CD4-positive, alpha-beta T cell treated with Interleukin-15 for 4 hours (primary cell): ENCODE results near the gene FOXL3.
"Not testable (repeated sequence)": the region's sequence is repeated elsewhere in the genome, so short reads cannot be mapped to it uniquely, and the experiment has no call there.

Source experiments
- DNase-seq: peaks from one replicate; pipeline ENCODE4 v3.0.0-alpha.2; 2020; ENCODE audit warnings: low spot score

Gene FOXL3

DNA sequence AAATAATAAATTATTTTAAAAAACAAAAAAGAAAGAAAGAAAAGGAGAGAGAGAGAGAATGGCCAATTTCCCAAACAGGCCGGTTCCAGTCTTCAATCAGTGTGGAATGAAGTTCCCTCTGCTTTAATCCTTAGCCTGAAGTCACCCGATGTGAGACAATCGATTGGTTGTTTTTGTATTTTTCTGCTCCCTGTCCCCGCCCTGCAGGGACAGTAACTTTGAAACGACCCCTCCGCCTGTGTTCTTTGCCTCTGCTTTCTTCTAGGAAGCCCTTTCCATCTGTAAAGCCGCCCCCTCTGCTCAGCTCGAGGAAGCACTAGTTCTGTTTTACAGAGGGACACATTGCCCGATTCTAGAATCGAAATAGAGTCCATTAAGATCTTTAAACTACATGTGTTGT is 33.4 kb downstream of the FOXL3 start:
- no peak for DNase-seq

DNA sequence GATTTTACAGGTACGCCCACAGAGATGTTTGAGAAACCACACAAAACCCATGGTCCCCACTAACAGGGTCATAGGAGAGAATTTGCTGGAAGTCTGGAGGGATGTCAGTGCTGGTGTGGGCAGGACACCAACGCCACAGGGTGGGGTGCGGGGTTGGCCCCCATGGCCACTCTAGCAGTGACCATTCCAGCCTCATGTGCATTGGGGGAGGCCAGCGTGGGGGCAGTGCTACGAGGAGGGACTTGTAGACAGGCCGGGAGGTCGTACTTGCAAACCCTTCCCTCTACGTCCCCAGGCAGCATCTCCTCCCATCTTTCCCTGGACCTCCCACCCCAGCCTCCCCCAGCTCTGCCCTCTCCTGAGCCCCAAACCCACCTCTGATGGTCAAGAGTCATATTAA is 34.0 kb downstream of the FOXL3 start:
- DNase-seq = no peak

DNA sequence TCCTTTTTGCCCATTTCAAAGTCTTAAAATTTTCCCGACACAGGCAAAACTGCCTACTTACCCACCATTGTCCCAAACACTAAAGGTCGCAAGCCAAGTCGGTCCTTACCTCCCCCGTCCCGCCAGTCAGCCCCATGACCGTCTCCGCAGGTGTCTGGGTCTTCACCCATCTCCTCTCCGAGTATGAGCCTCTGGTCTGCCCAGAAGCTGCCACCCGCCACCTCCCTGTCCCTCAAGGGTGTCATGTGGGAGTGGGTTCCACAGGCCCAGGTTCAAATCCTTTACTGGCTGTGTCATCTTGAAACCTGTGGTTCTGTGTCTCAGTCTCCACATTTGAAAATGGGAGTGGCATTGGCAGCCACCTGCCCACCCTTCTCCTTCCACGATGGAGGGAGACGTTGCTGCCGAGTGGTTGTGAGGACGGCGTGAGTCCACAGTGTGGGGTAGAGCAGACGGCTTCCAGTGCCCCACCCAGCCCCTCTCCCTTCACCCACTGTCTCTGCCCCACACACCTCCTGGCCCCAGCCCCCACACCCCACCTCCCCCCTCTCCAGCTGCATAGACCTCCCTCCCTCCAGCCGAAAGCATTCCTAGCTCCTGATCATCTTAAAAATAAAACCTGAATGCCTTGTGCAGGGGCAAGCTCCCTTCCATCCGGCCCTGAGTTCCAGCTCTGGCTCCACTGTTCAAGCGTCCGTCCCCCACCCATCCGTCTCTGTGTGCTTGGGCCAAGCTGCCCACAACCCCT is 35.3 kb downstream of the FOXL3 start:
- no peak for DNase-seq

DNA sequence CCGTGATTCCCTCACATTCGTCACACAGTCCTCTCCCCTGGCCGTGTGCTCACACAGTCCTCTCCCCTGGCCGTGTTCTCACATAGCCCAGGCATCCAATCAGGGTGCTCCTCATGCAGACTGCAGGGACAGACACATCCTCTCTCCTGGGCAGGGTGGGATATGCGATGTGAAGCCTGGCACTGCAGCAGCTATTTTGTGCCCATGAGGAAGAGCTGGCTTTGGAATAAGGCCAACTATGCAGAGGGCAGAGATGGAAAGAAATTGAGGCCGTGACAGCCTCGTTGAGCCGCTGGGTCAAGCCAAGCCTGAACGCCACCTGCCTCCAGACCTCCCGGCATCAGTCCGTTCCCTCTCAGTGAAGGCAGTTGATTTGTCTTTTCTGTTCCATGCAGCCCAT is 35.8 kb downstream of the FOXL3 start:
- DNase-seq = no peak

DNA sequence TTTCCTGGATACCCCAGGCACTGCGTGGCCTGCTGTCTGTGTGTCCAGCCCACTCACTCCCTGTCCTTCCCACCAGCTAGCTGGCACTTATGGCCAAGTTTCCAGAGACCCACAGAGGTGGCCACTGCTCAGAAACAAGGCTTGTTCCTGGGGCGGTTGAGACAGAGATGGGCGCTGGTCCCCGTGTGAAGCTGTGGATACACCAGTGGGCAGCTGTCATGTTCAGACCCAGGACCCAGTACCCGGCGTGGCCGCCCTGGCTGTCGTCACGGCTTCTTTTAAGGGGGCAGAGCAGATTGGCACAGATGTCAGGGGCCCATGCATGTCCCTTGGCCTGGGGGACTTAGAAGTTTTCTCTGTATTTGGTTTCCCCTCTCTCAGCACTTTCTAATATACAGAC is 36.3 kb downstream of the FOXL3 start:
- DNase-seq = no peak

DNA sequence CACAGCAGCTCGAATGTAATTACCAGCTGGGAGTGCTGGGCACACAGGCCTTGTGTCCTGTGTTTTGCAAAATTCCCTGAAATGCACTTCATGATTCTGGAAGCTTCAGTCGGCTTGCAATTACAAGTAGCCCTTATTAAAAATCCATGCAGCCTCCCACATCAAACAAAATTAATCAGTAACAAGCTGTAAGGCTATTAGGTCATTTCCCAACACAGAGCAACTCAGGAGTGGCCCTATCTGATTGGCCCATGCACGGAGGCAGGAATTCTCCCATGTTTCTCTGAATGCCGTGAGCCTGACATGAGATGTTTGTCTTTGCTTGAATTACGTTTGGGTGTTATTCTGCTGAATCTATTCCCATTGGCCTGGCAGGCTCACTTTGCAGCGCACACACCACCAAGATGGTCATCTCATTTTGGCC is 36.9 kb downstream of the FOXL3 start:
- no peak for DNase-seq

DNA sequence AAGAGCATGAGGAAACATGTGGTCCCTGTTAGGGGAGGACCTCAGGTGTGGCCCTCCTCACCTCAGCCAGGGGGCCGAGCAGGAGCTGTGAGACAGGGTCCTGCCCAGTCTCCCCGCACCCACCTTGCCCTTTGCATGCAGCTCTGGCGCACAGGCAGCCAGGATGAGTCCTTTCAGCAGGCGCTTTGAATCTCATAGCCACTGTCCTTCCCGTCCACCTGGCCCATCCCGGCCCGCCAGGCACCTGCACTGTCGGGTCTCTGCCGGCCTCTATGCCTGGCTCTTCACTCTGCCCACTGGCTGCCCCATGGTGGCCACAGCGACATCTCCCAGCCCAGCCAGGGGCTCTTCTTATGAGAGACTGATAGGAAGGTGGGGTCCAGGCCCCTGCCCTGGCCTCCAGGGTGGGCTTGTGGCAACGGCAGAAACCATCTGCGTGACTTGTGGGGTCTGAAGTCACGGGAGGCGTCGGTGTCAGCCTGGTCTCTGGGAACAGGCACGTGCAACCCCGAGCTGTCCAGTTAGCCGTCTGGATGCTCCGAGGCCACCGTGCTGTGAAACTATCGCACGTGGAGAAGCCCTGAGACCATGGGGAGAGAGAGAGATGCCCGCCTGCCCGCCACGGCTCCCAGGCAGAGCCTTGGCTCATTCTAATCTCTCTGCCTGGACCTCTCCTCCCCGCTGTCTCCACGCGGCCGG is 37.4 kb downstream of the FOXL3 start:
- no peak for DNase-seq

DNA sequence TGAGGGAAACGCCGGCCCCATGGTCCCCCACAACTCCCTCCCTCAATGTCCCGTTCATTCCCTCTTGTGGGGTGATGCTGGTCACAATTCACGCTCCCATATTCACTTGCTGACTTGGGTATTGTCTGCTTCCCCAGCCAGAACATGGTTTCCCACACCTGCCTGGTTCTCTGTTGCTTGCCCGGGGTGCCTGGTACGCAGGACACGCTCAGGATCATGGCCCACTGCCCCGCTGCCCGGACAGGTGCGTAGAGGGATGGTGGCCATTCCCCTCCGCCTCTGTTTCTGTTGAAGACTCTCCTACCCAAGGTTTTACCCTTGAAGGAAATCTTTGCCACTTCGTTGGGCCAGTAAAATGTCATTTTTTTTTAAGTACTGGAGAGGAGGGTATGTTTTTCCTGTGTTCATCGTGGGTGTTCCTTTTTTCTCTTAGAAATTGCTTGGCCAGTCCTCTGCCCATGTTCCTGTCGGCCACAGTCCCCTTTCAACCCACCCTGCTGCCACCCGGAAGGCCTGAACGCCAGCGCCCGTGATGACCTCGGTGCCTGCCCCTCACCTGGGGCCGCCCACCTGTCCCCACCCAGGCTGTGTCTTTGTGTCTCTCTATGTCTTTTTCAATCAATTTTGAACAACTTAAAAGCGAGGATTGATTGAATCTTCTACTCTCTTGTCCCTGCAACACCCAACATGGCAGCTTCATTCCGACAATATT is 38.2 kb downstream of the FOXL3 start:
- no peak for DNase-seq

DNA sequence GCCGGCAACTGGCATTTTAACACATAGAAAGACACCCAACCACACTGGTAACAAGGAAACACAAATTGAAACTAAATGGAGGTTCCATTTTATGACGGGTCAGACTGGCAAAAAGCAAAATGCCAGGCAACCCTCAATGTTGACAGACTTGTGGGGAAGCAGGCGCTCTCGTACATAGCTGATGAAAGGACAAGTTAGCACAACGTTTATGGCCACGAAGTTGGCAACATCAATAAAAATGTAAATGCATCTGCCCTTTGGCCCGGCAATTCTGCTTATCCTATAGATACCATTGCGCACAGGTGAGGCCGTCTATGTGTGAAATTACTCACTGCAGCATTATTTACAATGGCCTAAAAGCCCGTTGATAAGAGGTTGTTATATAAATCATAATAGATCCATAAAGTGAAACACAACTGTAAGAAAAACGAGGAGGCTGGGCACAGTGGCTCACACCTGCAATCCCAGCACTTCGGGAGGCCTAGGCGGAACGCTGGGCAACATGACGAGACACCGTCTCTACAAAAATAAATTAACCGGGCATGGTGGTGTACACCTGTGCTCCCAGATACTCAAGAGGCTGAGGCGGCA is 39.8 kb downstream of the FOXL3 start:
- no peak for DNase-seq

DNA sequence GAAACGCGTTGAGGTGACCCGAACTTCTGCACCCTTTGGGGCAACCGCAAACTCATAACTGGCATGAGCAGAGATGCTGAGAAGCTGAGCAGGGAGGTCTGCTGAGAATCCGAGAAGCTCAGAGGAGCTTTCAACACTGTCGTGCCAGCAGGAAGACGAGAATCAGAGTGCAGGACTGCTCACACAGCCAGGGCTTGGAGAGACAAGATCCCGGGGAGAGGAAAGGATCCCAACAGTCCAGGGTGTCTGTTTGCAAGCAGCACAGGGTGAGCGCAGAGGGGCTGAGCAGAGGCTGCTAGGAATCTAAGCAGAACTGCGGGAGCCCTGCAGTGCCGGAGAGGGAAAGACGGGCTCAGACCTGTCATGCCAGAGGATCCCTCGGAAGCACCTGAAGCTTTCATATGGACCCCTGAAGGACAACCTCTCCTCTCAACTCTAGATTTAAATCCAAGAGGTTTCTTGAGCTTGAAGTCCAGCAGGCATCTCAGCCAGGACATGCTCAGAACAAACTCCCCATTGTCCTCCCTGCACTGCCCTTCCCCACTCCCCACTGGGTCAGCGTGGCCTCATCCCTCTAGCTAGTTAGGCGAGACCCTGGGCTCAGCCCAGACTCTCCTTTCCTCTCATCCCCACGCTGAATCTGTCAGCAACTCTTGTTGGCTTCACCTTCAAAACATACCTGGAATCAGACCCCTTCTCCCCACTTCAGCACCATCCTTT is 40.7 kb downstream of the FOXL3 start:
- no peak for DNase-seq

DNA sequence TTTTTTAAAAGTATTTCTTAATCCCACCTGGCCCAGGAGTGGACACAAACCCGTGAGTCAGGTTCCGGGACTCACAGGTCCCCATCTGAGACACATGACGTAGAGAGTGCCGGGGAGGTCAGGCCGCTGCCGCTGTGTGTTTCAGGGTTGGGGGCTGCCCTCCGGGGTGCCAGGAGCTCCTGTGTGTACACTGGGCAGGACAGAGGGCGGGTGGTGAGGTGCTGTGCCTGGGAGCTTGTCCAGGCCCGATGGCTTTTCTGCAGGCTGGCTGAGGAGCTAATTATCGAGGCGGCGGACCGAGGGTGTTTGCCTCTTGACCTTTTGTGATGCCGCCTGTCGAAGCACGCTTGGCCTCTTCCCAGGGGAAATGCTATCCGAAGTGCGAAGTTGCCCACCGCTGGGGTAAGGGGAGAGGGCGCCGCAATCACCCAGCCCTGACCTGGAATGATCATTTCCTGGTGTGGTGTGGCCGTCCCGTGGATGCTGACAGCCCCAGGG is 42.1 kb downstream of the FOXL3 start:
- DNase-seq = no peak

DNA sequence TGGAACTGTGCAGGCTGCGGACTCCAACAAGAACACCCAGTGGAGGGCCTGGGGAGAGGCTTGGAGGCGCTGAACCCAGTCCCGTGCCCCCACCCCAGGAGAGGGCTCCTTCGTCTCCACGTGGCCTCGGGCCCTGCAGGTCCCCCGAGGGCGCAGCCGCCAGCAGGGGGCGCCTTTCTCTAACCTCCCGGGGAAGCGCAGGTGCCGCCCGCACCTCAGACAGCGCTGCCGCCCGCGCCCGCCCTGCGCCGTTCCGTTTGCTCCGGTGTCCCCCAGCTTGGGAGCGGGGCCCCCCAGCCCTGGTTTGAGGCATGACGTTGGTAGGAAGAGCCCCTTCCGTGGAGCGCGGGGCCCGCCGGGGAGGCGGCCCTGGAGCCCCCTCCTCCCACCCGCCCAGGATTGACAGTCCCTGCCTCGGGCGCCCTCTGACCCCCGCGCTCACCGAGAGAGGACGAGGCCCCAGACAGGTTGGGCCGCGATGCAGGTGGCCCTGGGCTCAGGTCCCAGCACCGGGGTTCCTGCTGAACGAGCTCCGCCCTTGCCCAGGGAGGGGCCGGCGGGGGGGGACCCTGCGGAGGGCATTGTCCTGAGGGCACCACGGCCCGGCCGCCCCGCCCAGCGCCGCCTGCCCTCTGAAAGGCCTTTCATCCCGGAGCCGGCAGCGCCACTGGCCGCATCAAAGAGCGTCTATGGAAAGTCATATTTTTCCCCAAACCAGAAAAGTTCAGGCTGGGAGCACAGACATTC is 42.8 kb downstream of the FOXL3 start:
- DNase-seq = peak; percentile 84

DNA sequence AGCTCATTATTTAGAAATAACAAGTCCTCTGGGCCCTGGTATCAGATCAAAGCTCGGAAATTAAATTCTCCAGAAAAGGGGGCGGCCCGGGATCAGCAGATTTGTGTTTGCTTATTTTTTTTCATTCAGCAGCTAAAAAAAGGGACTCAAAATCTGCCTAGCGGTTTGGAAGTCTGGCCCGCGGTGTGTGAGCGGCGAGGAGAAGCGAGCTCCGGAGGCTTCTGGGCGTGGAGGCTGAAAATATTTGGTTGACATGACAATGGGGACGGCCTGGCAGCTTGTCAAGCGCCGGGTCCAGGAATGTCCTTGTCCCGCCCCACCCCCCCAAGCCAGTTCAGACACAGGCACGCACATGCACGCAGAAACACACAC is 43.4 kb downstream of the FOXL3 start:
- no peak for DNase-seq

DNA sequence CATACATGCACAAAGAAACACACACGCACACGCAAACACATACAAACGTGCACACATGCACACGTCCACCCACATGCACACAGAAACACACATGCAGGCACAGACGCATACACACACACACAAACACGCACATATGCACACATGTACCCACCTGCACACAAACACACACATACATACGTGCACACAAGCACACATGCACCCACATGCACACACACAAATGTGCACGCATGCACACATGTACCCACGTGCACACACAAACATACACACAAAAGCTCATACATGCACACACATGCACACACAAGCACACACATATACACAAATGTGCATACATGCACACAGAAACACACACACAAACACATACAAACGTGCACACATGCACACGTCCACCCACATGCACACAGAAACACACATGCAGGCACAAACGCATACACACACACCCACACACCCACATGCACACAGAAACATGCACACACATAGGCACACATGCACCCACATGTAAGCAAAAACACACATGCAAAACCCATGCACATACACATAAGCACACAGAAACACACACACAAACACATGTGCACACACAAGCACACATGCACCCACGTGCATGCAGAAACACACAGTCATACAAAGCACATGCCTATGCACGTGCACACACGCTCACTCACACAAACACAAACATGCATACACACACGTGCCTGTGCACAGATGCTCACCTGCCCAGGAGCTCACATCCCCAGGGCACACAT is 44.8 kb downstream of the FOXL3 start:
- no peak for DNase-seq

DNA sequence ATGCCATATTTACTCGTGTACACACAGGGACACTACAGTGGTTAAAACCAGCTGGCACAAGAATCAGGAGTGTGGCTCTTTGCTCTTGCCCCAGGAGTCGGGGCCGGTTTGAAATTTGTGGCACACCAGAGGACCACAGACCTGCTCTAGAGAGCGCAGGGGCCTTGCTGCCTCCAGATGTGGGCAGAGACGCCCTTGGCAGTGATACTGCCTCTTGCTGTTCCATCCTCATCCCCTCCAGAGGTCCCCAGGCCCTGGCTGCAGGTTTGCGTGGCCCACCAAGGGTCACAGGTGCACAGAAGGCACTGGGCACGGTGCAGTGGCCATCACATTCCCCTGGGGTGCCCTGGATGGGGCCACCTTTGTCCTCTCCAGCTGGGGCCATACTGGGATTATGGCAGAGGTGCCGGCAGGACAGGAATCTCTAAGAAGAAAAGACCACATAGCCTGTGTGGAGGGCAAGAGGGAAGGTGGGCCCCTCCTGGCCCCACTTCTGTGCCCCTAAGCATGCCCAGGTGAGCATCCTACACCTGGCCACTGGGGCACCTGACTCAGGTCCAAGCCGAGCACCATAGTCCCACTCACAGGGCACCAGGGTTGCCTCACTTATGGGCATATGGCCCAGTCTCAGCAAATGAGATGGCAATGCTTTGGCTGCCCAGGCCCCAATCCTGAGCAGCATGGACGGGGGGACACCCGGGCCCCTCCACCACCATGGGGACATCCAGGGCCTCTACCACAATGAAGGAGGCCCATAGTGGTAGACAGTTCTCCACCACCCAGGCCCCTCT is 45.6 kb downstream of the FOXL3 start:
- DNase-seq = no peak

DNA sequence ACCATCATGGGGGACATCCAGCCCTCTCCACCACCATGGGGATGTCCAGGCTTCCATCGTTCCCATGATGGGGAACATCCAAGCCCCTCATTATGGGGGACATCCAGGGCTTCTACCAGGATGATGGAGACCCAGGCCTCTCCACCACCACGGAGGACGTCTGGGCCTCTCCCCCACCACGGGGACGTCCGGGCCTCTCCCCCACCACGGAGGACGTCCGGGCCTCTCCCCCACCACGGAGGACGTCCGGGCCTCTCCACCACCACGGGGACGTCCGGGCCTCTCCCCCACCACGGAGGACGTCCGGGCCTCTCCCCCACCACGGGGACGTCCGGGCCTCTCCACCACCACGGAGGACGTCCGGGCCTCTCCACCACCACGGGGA is 46.2 kb downstream of the FOXL3 start:
- not testable (repeated sequence) for DNase-seq

DNA sequence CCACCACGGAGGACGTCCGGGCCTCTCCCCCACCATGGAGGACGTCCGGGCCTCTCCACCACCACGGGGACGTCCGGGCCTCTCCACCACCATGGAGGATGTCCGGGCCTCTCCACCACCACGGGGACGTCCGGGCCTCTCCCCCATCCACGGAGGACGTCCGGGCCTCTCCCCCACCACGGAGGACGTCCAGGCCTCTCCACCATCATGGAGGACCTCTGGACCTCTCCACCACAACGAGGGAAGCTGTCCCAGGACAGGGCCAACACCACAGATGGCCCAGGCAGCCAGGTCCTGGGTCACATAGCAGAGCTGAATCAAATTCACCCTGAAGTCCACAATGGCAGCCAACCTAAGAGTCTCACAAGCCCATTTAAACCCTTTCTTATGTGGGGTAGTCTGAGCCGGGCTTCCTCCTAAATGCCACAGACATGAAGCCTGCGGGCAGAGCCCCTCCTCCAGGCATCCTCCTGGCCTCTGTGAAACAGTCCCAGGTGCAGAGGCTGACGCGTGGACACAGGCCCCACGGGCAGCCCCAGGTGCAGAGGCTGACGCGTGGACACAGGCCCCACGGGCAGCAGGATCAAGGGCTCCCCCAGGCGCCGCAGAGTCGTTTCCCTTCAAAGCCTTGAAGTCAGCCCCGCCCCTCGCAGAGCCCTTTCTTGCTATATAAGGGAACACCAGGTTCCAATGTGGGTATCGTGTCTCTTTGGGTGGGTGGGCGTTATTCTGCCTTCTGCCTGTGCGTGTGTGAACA is 47.0 kb downstream of the FOXL3 start:
- no peak for DNase-seq

DNA sequence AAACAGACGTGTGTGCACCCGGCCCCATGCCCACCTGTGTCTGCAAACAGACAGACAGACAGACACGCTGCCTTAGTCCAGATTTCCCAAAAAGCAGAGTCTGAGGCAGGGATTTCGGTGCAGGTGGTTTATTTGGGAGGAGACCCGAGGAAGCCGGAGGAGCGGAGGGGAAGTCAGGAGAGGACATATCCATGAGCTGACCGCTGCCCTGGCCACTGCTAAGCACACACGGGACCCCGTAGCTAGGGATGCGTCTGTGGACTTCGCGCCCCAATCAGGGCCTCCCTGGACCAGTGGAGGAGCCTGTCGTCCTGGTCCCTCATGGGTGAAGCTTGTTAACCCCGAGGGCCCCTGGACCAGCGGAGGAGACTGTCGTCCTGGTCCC is 47.6 kb downstream of the FOXL3 start:
- DNase-seq = no peak
